ENCODE results near the gene BLM. TPM values are rescaled to one million over a fixed set of nuclear protein-coding genes. Genes with fewer than 3 reads are reported as not detected.

The BLM gene
- total RNA-seq, 1 experiment from 2014 or later, result 24.6 TPM

DNA sequence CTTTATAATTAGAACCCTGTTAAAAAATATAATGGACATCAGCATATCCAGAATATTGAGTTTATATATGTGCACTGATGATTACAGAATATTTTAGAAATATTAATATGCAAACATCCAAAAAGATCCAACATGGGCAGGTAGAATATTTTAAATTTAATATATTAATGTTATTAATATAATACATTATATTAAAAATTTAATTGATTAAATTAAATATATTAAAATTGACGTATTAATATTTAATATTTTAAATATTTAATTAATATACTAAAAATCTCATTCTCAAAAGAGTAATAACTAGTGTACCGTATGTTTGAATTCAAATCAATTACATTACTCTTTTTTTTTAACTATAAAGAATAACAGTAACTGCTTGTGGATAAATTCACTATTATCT lies 77.4 kb downstream of the BLM start (continued):
- TF ChIP-seq, protein P1, sequence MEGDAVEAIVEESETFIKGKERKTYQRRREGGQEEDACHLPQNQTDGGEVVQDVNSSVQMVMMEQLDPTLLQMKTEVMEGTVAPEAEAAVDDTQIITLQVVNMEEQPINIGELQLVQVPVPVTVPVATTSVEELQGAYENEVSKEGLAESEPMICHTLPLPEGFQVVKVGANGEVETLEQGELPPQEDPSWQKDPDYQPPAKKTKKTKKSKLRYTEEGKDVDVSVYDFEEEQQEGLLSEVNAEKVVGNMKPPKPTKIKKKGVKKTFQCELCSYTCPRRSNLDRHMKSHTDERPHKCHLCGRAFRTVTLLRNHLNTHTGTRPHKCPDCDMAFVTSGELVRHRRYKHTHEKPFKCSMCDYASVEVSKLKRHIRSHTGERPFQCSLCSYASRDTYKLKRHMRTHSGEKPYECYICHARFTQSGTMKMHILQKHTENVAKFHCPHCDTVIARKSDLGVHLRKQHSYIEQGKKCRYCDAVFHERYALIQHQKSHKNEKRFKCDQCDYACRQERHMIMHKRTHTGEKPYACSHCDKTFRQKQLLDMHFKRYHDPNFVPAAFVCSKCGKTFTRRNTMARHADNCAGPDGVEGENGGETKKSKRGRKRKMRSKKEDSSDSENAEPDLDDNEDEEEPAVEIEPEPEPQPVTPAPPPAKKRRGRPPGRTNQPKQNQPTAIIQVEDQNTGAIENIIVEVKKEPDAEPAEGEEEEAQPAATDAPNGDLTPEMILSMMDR (IDR thresholded peaks at IDR 0.05 in 2 of 3, conservative IDR thresholded peaks at IDR 0.05 in 1 of 3; ENCODE audit: borderline replicate concordance in 1 of 3, insufficient read depth in 1 of 3, low read depth in 2 of 3, low read length in 2 of 3), result no peak
- TF ChIP-seq, protein P2, sequence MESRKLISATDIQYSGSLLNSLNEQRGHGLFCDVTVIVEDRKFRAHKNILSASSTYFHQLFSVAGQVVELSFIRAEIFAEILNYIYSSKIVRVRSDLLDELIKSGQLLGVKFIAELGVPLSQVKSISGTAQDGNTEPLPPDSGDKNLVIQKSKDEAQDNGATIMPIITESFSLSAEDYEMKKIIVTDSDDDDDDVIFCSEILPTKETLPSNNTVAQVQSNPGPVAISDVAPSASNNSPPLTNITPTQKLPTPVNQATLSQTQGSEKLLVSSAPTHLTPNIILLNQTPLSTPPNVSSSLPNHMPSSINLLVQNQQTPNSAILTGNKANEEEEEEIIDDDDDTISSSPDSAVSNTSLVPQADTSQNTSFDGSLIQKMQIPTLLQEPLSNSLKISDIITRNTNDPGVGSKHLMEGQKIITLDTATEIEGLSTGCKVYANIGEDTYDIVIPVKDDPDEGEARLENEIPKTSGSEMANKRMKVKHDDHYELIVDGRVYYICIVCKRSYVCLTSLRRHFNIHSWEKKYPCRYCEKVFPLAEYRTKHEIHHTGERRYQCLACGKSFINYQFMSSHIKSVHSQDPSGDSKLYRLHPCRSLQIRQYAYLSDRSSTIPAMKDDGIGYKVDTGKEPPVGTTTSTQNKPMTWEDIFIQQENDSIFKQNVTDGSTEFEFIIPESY (IDR thresholded peaks at IDR 0.05; ENCODE audit: extremely low read depth, insufficient replicate concordance, low read length), result no peak

DNA sequence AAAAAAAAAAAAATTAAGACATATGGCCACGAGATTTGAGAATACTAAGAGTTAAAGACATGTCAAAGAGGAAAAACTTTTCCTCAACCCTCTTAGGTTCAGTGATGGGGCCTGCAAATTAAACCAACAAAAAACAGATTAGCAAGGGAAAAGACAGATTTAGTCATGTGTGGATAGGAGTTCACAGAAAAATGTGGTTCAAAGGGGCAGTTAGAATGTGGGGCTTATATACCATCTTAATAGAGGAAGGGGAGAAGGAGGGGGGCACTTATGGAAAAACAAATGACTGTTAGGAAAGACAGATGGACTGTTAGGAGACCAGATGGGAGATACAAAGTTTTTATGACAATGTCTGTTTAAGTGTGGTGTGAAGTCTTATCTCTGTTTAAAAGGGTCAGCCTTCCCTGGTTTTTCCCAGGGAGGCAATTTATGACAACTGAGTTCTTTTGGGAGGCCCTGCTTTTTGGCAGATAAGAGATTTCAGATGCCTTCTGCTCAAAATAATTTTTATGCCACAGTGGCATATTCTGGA lies 82.6 kb downstream of the BLM start:
- no peak for DNase-seq (ENCODE audit: low read depth, low spot score)
- Histone ChIP-seq H3K36me3 (ENCODE audit: control insufficient read depth in 1 of 2, insufficient read depth in 2 of 2, low read length in 2 of 2) (peaks cover 0 to 13% of the 10 kb centered on the region in 2 experiments; a peak in 1 of 4 replicates), H3K9ac (ENCODE audit: low read length) (no peak overlapping the region), H3K9me3 (ENCODE audit: control insufficient read depth in 1 of 2, insufficient read depth in 1 of 2, low read depth in 1 of 2, low read length in 2 of 2) (no peaks in the 10 kb centered on the region), H3K27ac (ENCODE audit: low read depth, low read length) (no peak overlapping the region), H3K4me2 (ENCODE audit: low read length) (no peak overlapping the region), H4K20me1 (ENCODE audit: insufficient read depth) (no peaks in the 10 kb centered on the region), H3K79me2 (ENCODE audit: insufficient read depth, low read length) (no peaks in the 10 kb centered on the region), H3K4me1 (ENCODE audit: control insufficient read depth in 1 of 2, insufficient read depth in 2 of 2, low read length in 2 of 2) (no peaks in the 10 kb centered on the region), H2AFZ (ENCODE audit: low read depth, low read length, poor library complexity, severe bottlenecking) (no peak overlapping the region), H3K9me2 (ENCODE audit: insufficient read depth) (no peaks in the 10 kb centered on the region), H3K4me3 (replicated peaks in 1 of 2; ENCODE audit: low read depth in 1 of 2, low read length in 2 of 2) (no peak overlapping the region), H3K27me3 (ENCODE audit: insufficient read depth, low read length) (no peaks in the 10 kb centered on the region)
- ATAC-seq, result no peak
- intact Hi-C loops (cut with micrococcal nuclease), result no loop called here
- ChIA-PET CTCF (no interaction called here), RAD21 (ENCODE audit: low non-redundant PET in 1 of 2, low total read pairs in 2 of 2, uncharacterized antibody in 2 of 2, unreplicated experiment in 2 of 2) (no interaction called here), POLR2A (no interaction called here)
- no TSS peak for BruUV-seq (replicated peaks)
- no peak for TF ChIP-seq CBX3 (IDR thresholded peaks at IDR 0.05; ENCODE audit: low read depth)
- no peak for TF ChIP-seq ZFX (IDR thresholded peaks at IDR 0.05)
- no peak for TF ChIP-seq YY1 (IDR thresholded peaks at IDR 0.05; ENCODE audit: extremely low read depth, insufficient replicate concordance, low read depth, low read length)
- no peak for TF ChIP-seq JUND (IDR thresholded peaks at IDR 0.05)
- TF ChIP-seq, protein P3, sequence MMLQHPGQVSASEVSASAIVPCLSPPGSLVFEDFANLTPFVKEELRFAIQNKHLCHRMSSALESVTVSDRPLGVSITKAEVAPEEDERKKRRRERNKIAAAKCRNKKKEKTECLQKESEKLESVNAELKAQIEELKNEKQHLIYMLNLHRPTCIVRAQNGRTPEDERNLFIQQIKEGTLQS (IDR thresholded peaks at IDR 0.05), result no peak
- TF ChIP-seq TCF7L2 (IDR thresholded peaks at IDR 0.05; ENCODE audit: borderline replicate concordance, extremely low read depth, insufficient read depth, insufficient read length), result no peak
- TF ChIP-seq POLR2AphosphoS5 (IDR thresholded peaks at IDR 0.05; ENCODE audit: low read depth, low read length), result no peak
- TF ChIP-seq, protein P1 (IDR thresholded peaks at IDR 0.05 in 2 of 3, conservative IDR thresholded peaks at IDR 0.05 in 1 of 3; ENCODE audit: borderline replicate concordance in 1 of 3, insufficient read depth in 1 of 3, low read depth in 2 of 3, low read length in 2 of 3), result no peak
- TF ChIP-seq FOSL1 (IDR thresholded peaks at IDR 0.05; ENCODE audit: low read depth), result no peak
- TF ChIP-seq, protein P2 (IDR thresholded peaks at IDR 0.05; ENCODE audit: extremely low read depth, insufficient replicate concordance, low read length), result no peak
- no peak for TF ChIP-seq ZNF274 (IDR thresholded peaks at IDR 0.05; ENCODE audit: low read depth, low read length)
- TF ChIP-seq CEBPB (IDR thresholded peaks at IDR 0.05; ENCODE audit: low read depth), result no peak

Measured in HCT116 (cell line).